K562 (cell line): ENCODE data around the gene CIB1. TPM values are rescaled to one million over a fixed set of nuclear protein-coding genes. Genes with fewer than 3 reads are reported as not detected.

Experiments used
- CBFB ChIP-seq: sonication (generic); formaldehyde crosslinking; IDR thresholded peaks from 2 replicates; pipeline ENCODE4 v1.4.0; 2020; ENCODE audit warnings: mild to moderate bottlenecking, missing genetic modification reagents
- CTBP1 ChIP-seq: fragments of 450-650 bp; IDR thresholded peaks from 2 replicates; pipeline ENCODE4 v1.6.1; 2016; ENCODE audit warnings: borderline replicate concordance
- ELF4 ChIP-seq: fragments of 450-650 bp; formaldehyde crosslinking; IDR thresholded peaks from 2 replicates; pipeline ENCODE4 v1.4.0; 2022; ENCODE audit warnings: missing genetic modification characterization
- ETS1 ChIP-seq: conservative IDR thresholded peaks from 2 replicates; pipeline ENCODE4 v1.6.1; 2011; ENCODE audit warnings: low read depth, mild to moderate bottlenecking, low read length; ENCODE audit not compliant: control insufficient read depth
- FOXK2 ChIP-seq, 2 experiments: fragments of 450-650 bp; IDR thresholded peaks in 1 of 2; conservative IDR thresholded peaks in 1 of 2; 2 replicates each; pipeline ENCODE4 v1.6.1; 2016; ENCODE audit warnings: low read depth in 2 of 2, mild to moderate bottlenecking in 1 of 2
- HDAC2 ChIP-seq: fragments of 450-650 bp; IDR thresholded peaks from 2 replicates; pipeline ENCODE4 v1.6.1; 2016; ENCODE audit warnings: mild to moderate bottlenecking
- NR0B1 ChIP-seq: fragments of 450-650 bp; IDR thresholded peaks from one replicate; pipeline ENCODE4 v1.6.1; 2018; ENCODE audit warnings: mild to moderate bottlenecking, moderate library complexity; ENCODE audit not compliant: partially characterized antibody
- PHF20 ChIP-seq: fragments of 450-650 bp; IDR thresholded peaks from 2 replicates; pipeline ENCODE4 v1.6.1; 2018; ENCODE audit not compliant: partially characterized antibody
- PREB ChIP-seq: sonication (generic); formaldehyde crosslinking; IDR thresholded peaks from 2 replicates; pipeline ENCODE4 v1.8.1; 2023; ENCODE audit warnings: mild to moderate bottlenecking, missing genetic modification reagents
- PTBP1 ChIP-seq: fragments of 200-400 bp; formaldehyde crosslinking; IDR thresholded peaks from 2 replicates; pipeline ENCODE4 v1.6.1; 2017; ENCODE audit warnings: low read depth, low read length
- RBM22 ChIP-seq: fragments of 200-400 bp; formaldehyde crosslinking; IDR thresholded peaks from 2 replicates; pipeline ENCODE4 v1.6.1; 2018; ENCODE audit warnings: low read length, low read depth; ENCODE audit not compliant: poor library complexity, severe bottlenecking
- SIN3B ChIP-seq: fragments of 450-650 bp; IDR thresholded peaks from 2 replicates; pipeline ENCODE4 v1.6.1; 2017; ENCODE audit warnings: low read depth, mild to moderate bottlenecking, moderate library complexity
- SNRNP70 ChIP-seq: fragments of 200-400 bp; formaldehyde crosslinking; optimal IDR thresholded peaks from 2 replicates; pipeline ENCODE3; 2017; ENCODE audit warnings: low read depth, low read length
- YY1 ChIP-seq, 3 experiments: IDR thresholded peaks; 2 replicates each; pipeline ENCODE4 v1.6.1; 2011; ENCODE audit warnings: low read length in 2 of 3, mild to moderate bottlenecking in 2 of 3, moderate library complexity in 2 of 3, borderline replicate concordance in 1 of 3, control low read depth in 1 of 3, low read depth in 1 of 3; ENCODE audit not compliant: insufficient read depth in 3 of 3, insufficient replicate concordance in 2 of 3, control insufficient read depth in 1 of 3, insufficient read length in 1 of 3; ENCODE audit errors: extremely low read depth in 1 of 3
- ZFP1 ChIP-seq: fragments of 450-650 bp; formaldehyde crosslinking; IDR thresholded peaks from 2 replicates; pipeline ENCODE4 v1.4.0; 2020; ENCODE audit warnings: mild to moderate bottlenecking, mixed read lengths
- ZNF239 ChIP-seq: fragments of 250-450 bp; sonication (Bioruptor Pico); IDR thresholded peaks from 2 replicates; pipeline ENCODE4 v1.4.0; 2020; ENCODE audit warnings: mild to moderate bottlenecking
- ZNF311 ChIP-seq: fragments of 250-450 bp; sonication (Bioruptor Pico); IDR thresholded peaks from 2 replicates; pipeline ENCODE4 v1.4.0; 2020; ENCODE audit warnings: mild to moderate bottlenecking, moderate library complexity
- ZNF740 ChIP-seq, 3 experiments: fragments of 200-800 bp in 1 of 3; sonication (Bioruptor generic) in 1 of 3; sonication (generic) in 1 of 3; formaldehyde crosslinking in 1 of 3; IDR thresholded peaks; 2 replicates each; pipeline versions ENCODE4 v1.6.1 to v1.8.0; 2016 to 2022; ENCODE audit warnings: mild to moderate bottlenecking in 2 of 3, missing compliant biosample characterization in 2 of 3, missing genetic modification characterization in 2 of 3, missing genetic modification reagents in 1 of 3
- polyA plus RNA-seq, 8 experiments: library from polyadenylated mRNA; depleted of rRNA in 4 of 8; stranded (reverse) in 5 of 8; unstranded in 3 of 8; fragments of >200 nt; fragmentation: Nextera tagmentation in 2 of 8; fragmentation: Illumina TruSeq in 1 of 8; extraction: Ambion mirVana in 2 of 8; extraction: Trizol in 1 of 8; gene quantifications; 2 replicates each; pipeline versions ENCODE4 v1.2.1 to v1.2.3, GENCODE V29; 2011 to 2014; ENCODE audit warnings: inconsistent platforms in 1 of 8, missing spikeins in 1 of 8
- total RNA-seq, 7 experiments: library from RNA; depleted of rRNA in 6 of 7; stranded (reverse); fragments of >200 nt in 6 of 7; fragmentation: Illumina TruSeq in 2 of 7; extraction: Trizol in 2 of 7; gene quantifications; 2 replicates each; pipeline versions ENCODE4 v1.2.1 to v1.2.3, GENCODE V29; 2011 to 2021; ENCODE audit warnings: low replicate concordance in 1 of 7

CIB1 gene
- total and polyA plus RNA-seq, 9 of the 15 experiments (the other 6 are each of a cell fraction or from before 2014, with no cell fraction given), result 14.9 to 136 (median 64.5) TPM

- TF ChIP-seq ZNF740 (CRISPR knock-in tag; IDR thresholded peaks at IDR 0.05), result peak; percentile 78
- 0 out of 4 replicates have a peak, but pooled peaks of 1 of the 2 experiments have one; percentile 15 for TF ChIP-seq ZNF740 (tag; IDR thresholded peaks at IDR 0.05)
- no peak for TF ChIP-seq PHF20
- TF ChIP-seq SIN3B, result 0 out of 2 replicates have a peak, but pooled peaks have one; percentile 19
- TF ChIP-seq YY1 (IDR thresholded peaks at IDR 0.05; ENCODE audit: borderline replicate concordance in 1 of 3, control insufficient read depth in 1 of 3, extremely low read depth in 1 of 3, insufficient read depth in 3 of 3, insufficient read length in 1 of 3, insufficient replicate concordance in 2 of 3, low read depth in 1 of 3, low read length in 2 of 3), result peak in 1 of 3 experiments; percentile 13
- TF ChIP-seq ZNF239 (CRISPR knock-in tag), result no peak
- TF ChIP-seq PTBP1, result no peak
- no peak for TF ChIP-seq CBFB (CRISPR knock-in tag)
- TF ChIP-seq FOXK2 (conservative IDR thresholded peaks at IDR 0.05 in 1 of 2, IDR thresholded peaks at IDR 0.05 in 1 of 2; ENCODE audit: low read depth in 2 of 2), result peak; percentile 57 to 60
- no peak for TF ChIP-seq NR0B1
- TF ChIP-seq ELF4 (CRISPR knock-in tag), result no peak
- peak; percentile 84 for TF ChIP-seq CTBP1
- TF ChIP-seq PREB (CRISPR knock-in tag), result no peak
- 0 out of 2 replicates have a peak, but pooled peaks have one; percentile 35 for TF ChIP-seq ETS1
- no peak for TF ChIP-seq SNRNP70
- no peak for TF ChIP-seq ZFP1 (CRISPR knock-in tag)
- TF ChIP-seq HDAC2, result 0 out of 2 replicates have a peak, but pooled peaks have one; percentile 31
- peak; percentile 99 for TF ChIP-seq RBM22
- no peak for TF ChIP-seq ZNF311 (CRISPR knock-in tag)
These were observed 48.7 kb downstream of the CIB1 start (continued) for GRCh38 chr15:90184786-90185704.
